Mesendoderm (in vitro differentiated cells): ENCODE data around the gene TSPAN18.
A peak's percentile ranks its signal among the peaks of the same experiment; 100 is the strongest.

Experiments
- DNase-seq: peaks from one replicate; pipeline ENCODE4 v3.0.0; 2013
- H2AK5ac ChIP-seq: 2 replicates; pipeline ENCODE4 v1.6.1; 2013; ENCODE audit warnings: low read length, inconsistent platforms
- H2BK120ac ChIP-seq: 2 replicates; pipeline ENCODE4 v1.6.1; 2013; ENCODE audit warnings: low read depth, mild to moderate bottlenecking, low read length, moderate library complexity, mixed read lengths
- H2BK15ac ChIP-seq: replicated peaks from 2 replicates; pipeline ENCODE4 v1.6.1; 2013; ENCODE audit warnings: low read depth, mild to moderate bottlenecking, moderate library complexity
- H2BK5ac ChIP-seq: 2 replicates; pipeline ENCODE4 v1.6.1; 2013; ENCODE audit warnings: low read length, inconsistent platforms
- H3K18ac ChIP-seq: 2 replicates; pipeline ENCODE4 v1.6.1; 2013; ENCODE audit warnings: mild to moderate bottlenecking, low read length, mixed read lengths
- H3K23ac ChIP-seq: one replicate; pipeline ENCODE4 v1.6.1; 2013; ENCODE audit warnings: low read length
- H3K27ac ChIP-seq: 2 replicates; pipeline ENCODE4 v1.5.1; 2013; ENCODE audit warnings: low read depth, mild to moderate bottlenecking, inconsistent platforms, low read length, moderate library complexity
- H3K27me3 ChIP-seq: 2 replicates; pipeline ENCODE4 v1.6.1; 2013; ENCODE audit warnings: low read length, control low read depth, mild to moderate bottlenecking, inconsistent platforms; ENCODE audit not compliant: insufficient read depth, poor library complexity
- H3K36me3 ChIP-seq: 2 replicates; pipeline ENCODE4 v1.6.1; 2013; ENCODE audit warnings: low read length, inconsistent platforms; ENCODE audit not compliant: control insufficient read depth, insufficient read depth
- H3K4ac ChIP-seq: one replicate; pipeline ENCODE4 v1.6.1; 2013; ENCODE audit warnings: low read depth, mild to moderate bottlenecking, low read length, moderate library complexity
- H3K4me1 ChIP-seq: 2 replicates; pipeline ENCODE4 v1.6.1; 2013; ENCODE audit warnings: low read depth, low read length, inconsistent platforms; ENCODE audit not compliant: control insufficient read depth
- H3K4me2 ChIP-seq: 2 replicates; pipeline ENCODE4 v1.6.1; 2013; ENCODE audit warnings: low read length
- H3K4me3 ChIP-seq: 2 replicates; pipeline ENCODE4 v1.5.1; 2013; ENCODE audit warnings: mild to moderate bottlenecking, low read length
- H3K56ac ChIP-seq: one replicate; pipeline ENCODE4 v1.6.1; 2013; ENCODE audit warnings: low read length
- H3K79me1 ChIP-seq: 2 replicates; pipeline ENCODE4 v1.6.1; 2013; ENCODE audit warnings: low read length, inconsistent platforms
- H3K79me2 ChIP-seq: 2 replicates; pipeline ENCODE4 v1.6.1; 2013; ENCODE audit warnings: mild to moderate bottlenecking, low read length; ENCODE audit not compliant: control insufficient read depth, insufficient read depth
- H3K9ac ChIP-seq: 2 replicates; pipeline ENCODE4 v1.6.1; 2013; ENCODE audit warnings: low read length, inconsistent platforms
- H4K5ac ChIP-seq: one replicate; pipeline ENCODE4 v1.6.1; 2013; ENCODE audit warnings: low read length
- H4K8ac ChIP-seq: one replicate; pipeline ENCODE4 v1.6.1; 2013; ENCODE audit warnings: low read depth, mild to moderate bottlenecking, control low read depth, low read length, moderate library complexity
- WGBS: extraction: QIAGEN DNeasy Blood & Tissue Kit; methylation state at CpG from one replicate; pipeline ENCODE4 v1.1.7; 2013; ENCODE audit warnings: low lambda C conversion rate, missing lambda C conversion rate; ENCODE audit not compliant: insufficient coverage; ENCODE audit errors: extremely low coverage; 5-methylcytosine and 5-hydroxymethylcytosine counted together

The TSPAN18 gene

DNA sequence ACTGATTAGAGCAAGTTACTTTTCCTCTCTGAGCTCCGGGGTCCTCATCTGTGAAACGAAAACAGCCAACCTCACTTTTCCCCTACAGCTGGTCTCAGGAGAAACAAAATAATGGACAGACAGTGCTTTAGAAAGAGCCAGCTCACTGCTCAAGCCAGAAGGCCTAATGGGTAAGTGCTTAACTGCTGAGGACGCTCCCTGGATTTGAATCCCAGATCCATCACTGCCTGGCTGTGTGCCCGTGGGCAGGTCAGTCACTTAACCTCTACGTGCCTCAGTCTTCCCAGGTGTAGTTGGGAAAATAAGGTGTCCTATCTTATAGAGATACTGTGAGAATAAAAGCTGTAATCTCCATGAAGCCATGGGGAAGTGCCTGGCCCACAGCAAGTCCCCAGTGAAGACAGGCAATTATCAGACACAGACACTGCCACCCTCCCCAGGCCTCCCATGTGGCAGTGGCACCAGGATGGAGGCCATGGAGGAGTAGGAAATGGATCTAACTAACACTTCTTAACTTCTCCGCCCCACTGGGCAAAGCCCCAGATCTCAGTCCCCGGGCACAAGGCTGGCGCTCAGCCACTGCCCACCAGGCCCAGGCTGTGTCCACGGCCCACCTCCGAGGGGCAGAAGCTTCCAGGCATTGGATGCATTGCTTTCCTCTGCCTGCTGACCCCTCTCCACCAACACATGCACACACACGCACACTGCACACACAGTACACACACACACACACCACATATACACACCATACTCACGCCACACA lies 214.7 kb downstream of the TSPAN18 start:
- Histone ChIP-seq H2BK15ac (no peak overlapping the region), H2AK5ac (no peak overlapping the region), H3K18ac (no peak overlapping the region), H3K36me3 (no peaks in the 10 kb centered on the region), H3K9ac (no peak overlapping the region), H3K4me2 (no peak overlapping the region), H3K79me2 (peaks cover 4% of the 10 kb centered on the region), H3K4ac (no peak overlapping the region), H3K27ac (no peak overlapping the region), H4K5ac (no peak overlapping the region), H3K4me3 (no peak overlapping the region), H3K79me1 (peaks cover 11% of the 10 kb centered on the region), H3K27me3 (no peaks in the 10 kb centered on the region), H3K4me1 (peaks cover 4% of the 10 kb centered on the region), H2BK5ac (no peak overlapping the region), H2BK120ac (no peak overlapping the region), H3K23ac (no peak overlapping the region), H3K56ac (no peak overlapping the region), H4K8ac (no peak overlapping the region)
- no peak for DNase-seq
- WGBS = 80% methylated on average over 1 of the region's 12 CpGs

DNA sequence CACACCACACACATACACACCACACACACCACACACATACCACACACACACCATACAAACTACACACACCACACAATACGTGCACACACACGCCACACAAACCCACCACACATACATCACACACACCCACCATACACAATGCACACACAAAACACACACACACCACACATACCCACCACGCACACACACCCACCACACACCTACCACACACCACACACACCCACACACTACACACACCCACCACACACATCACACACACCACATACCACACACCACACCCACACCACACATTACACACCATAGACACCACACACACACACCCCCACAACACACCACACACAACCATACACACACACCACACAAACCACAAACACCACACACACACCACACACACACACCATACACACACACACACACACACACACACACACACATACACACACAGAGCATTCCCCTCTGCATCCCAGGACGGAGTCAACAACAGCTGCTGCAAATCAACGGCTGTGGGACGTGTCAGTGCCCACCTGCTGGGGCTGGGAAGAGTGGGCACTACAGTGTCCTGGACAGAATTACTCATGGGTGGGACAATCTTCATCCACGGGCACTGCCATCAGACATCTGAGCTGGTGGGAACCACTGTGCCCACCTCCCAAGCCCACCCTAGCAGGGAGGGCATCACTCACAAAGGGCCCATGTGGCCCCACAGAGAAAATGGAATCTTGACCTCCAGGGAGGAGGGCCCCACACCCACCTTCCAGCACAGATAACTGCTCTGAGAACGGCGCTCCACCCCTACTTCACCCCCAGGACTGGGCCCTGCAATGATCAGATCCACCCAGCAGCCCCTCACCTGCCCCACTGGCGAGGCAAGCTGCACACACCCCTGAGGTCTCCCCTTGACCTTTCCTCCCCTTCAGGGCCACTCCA lies 215.5 kb downstream of the TSPAN18 start:
- Histone ChIP-seq H3K56ac (no peak overlapping the region), H2BK15ac (no peak overlapping the region), H3K27me3 (no peaks in the 10 kb centered on the region), H3K79me1 (peaks cover 11% of the 10 kb centered on the region), H4K8ac (no peak overlapping the region), H2BK120ac (no peak overlapping the region), H3K36me3 (no peaks in the 10 kb centered on the region), H3K4ac (no peak overlapping the region), H3K18ac (no peak overlapping the region), H3K9ac (no peak overlapping the region), H3K79me2 (peaks cover 4% of the 10 kb centered on the region), H3K27ac (no peak overlapping the region), H2AK5ac (peak overlapping the region; percentile 39), H2BK5ac (no peak overlapping the region), H3K4me1 (peaks cover 4% of the 10 kb centered on the region), H4K5ac (no peak overlapping the region), H3K4me3 (no peak overlapping the region), H3K23ac (no peak overlapping the region), H3K4me2 (no peak overlapping the region)
- no peak for DNase-seq
- WGBS = 100% methylated on average over 1 of the region's 10 CpGs

DNA sequence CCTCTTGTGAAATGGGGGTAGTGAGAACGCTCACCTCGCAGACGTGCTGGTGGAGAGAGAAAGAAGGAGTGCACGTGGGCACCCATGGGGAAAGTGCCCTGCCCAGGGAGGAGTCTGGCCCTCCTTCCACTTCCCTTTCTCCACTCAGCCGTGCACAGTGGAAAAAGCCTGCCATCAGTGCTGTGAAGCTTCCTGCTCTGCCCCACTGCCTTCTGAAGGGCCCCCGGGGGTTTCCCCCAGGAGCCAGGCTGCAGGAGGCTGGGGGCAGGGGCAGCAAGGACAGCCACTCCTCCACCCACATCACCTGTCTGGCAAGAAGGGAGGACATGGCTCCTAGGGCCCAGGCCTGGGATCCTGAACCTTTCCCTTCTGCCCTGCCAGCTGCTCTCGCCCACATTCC lies 216.4 kb downstream of the TSPAN18 start:
- Histone ChIP-seq H3K4me1 (peaks cover 4% of the 10 kb centered on the region), H3K23ac (no peak overlapping the region), H2BK5ac (no peak overlapping the region), H3K9ac (no peak overlapping the region), H3K79me1 (peaks cover 14% of the 10 kb centered on the region), H3K4me2 (no peak overlapping the region), H3K27ac (no peak overlapping the region), H4K8ac (no peak overlapping the region), H3K4me3 (no peak overlapping the region), H3K56ac (no peak overlapping the region), H2BK120ac (no peak overlapping the region), H3K27me3 (no peaks in the 10 kb centered on the region), H2BK15ac (no peak overlapping the region), H4K5ac (no peak overlapping the region), H3K4ac (no peak overlapping the region), H2AK5ac (no peak overlapping the region), H3K36me3 (no peaks in the 10 kb centered on the region), H3K18ac (no peak overlapping the region), H3K79me2 (peaks cover 4% of the 10 kb centered on the region)
- no CpG with 5 or more reads among the region's 7 CpGs for WGBS
- DNase-seq = no peak

DNA sequence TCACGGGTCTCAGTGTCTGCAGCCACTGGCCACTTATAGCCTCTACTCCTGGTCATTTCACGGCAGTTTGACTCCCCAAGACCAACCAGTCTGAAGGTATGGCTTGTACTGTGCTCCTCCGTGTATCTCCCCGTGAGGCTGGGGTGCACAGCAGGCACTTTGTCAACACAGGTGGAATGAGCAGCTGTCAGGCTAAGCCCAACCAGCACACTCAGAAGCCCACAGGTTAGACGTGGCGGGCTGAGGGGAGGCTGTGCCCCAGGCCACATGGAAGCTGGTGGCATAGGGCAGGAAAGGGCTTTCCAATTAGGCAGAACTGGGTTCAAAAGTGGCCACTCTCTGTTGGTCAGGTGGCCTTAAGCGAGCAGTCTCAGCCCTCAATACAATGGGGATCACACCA lies 216.9 kb downstream of the TSPAN18 start:
- Histone ChIP-seq H2AK5ac (no peak overlapping the region), H2BK15ac (no peak overlapping the region), H3K4me1 (peaks cover 4% of the 10 kb centered on the region), H3K79me1 (peaks cover 17% of the 10 kb centered on the region), H3K4ac (no peak overlapping the region), H3K27me3 (no peaks in the 10 kb centered on the region), H2BK5ac (no peak overlapping the region), H3K27ac (no peak overlapping the region), H3K23ac (no peak overlapping the region), H3K4me3 (no peak overlapping the region), H4K5ac (no peak overlapping the region), H3K56ac (no peak overlapping the region), H3K79me2 (peaks cover 5% of the 10 kb centered on the region), H3K36me3 (no peaks in the 10 kb centered on the region), H3K18ac (no peak overlapping the region), H3K9ac (no peak overlapping the region), H4K8ac (no peak overlapping the region), H2BK120ac (no peak overlapping the region), H3K4me2 (no peak overlapping the region)
- no CpG with 5 or more reads among the region's 7 CpGs for WGBS
- no peak for DNase-seq

DNA sequence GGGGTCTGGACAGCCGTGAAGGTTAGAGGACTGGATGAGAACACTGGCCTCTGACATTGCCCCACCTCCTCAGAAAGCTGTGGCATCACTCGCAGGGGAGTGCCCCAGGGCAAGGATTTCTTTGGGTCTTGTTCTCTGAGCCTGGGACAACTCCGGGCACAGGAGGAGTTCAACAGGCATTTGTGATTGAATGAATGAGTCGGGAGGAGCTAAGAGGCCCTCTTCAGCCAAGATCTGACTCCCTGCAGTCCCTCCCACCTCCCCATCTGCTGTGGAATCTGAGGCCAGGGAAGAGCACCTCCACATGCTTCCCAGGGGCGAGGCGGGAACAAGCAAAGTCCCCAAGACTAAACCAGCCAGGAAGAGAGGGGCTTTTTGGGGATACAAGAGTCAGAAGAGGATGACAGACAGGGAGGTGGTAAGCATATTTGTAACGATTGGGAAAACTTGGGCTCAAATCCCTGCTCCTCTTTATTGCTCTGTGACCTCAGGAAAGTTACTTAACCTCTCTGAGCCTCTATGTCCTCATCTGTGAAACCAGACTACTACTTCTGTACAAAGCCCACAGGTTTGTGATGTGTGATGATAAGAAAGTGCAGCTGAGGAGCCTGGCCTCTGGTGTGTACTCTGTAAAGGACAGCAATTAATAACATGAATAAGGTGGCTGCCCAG lies 217.6 kb downstream of the TSPAN18 start:
- H3K9ac ChIP-seq = no peak overlapping the region
- no peak overlapping the region for H2BK15ac ChIP-seq
- no peak overlapping the region for H3K18ac ChIP-seq
- no peak overlapping the region for H2BK120ac ChIP-seq
- WGBS = no CpG with 5 or more reads among the region's 7 CpGs
- H3K4me2 ChIP-seq = no peak overlapping the region
- no peak overlapping the region for H3K23ac ChIP-seq
- H3K4ac ChIP-seq = no peak overlapping the region
- peaks cover 18% of the 10 kb centered on the region for H3K79me1 ChIP-seq
- DNase-seq = peak; percentile 74
- H3K27ac ChIP-seq = no peak overlapping the region
- H3K56ac ChIP-seq = no peak overlapping the region
- H3K4me3 ChIP-seq = no peak overlapping the region
- no peaks in the 10 kb centered on the region for H3K36me3 ChIP-seq
- H2BK5ac ChIP-seq = no peak overlapping the region
- no peak overlapping the region for H4K5ac ChIP-seq
- peaks cover 6% of the 10 kb centered on the region for H3K79me2 ChIP-seq
- no peak overlapping the region for H4K8ac ChIP-seq
- peaks cover 4% of the 10 kb centered on the region for H3K4me1 ChIP-seq
- H2AK5ac ChIP-seq = no peak overlapping the region
- H3K27me3 ChIP-seq = no peaks in the 10 kb centered on the region
